MCF 10A (cell line): ENCODE measurements around the gene PMVK. TPM values are rescaled to one million over a fixed set of nuclear protein-coding genes. Genes with fewer than 3 reads are reported as not detected.

Experiments
- BruUV-seq: library from RNA; stranded (reverse); fragments of 400-500 nt; replicated peaks from 2 replicates; lab custom pipeline; 2021; lab: Mats Ljungman, UMichigan
- CTCF ChIA-PET: fragments of 300-600 bp; sonication (Branson Sonifier 250); formaldehyde crosslinking; extraction: SDS; loops from one replicate; lab custom pipeline; 2021; ENCODE audit warnings: antibody characterized with exemption, inconsistent platforms; lab: Yijun Ruan, JAX
- POLR2A ChIA-PET: fragments of 300-600, 350-650 bp; sonication (Branson Sonifier 250); formaldehyde crosslinking; extraction: SDS; loops from one replicate; lab custom pipeline; 2020; ENCODE audit warnings: antibody characterized with exemption, inconsistent platforms; lab: Yijun Ruan, JAX
- DNase-seq: peaks from one replicate; pipeline ENCODE4 v3.0.0-alpha.2; 2018; ENCODE audit not compliant: unreplicated experiment
- H3K27ac Mint-ChIP-seq: one replicate; pipeline ENCODE4 v1.8.0; 2022; ENCODE audit warnings: mild to moderate bottlenecking, low read depth, mixed read lengths; ENCODE audit not compliant: unreplicated experiment
- H3K27me3 Mint-ChIP-seq: one replicate; pipeline ENCODE4 v1.8.0; 2022; ENCODE audit warnings: mixed read lengths; ENCODE audit not compliant: insufficient read depth, unreplicated experiment
- H3K36me3 Mint-ChIP-seq: one replicate; pipeline ENCODE4 v1.8.0; 2022; ENCODE audit warnings: mild to moderate bottlenecking, moderate library complexity, mixed read lengths; ENCODE audit not compliant: insufficient read depth, unreplicated experiment
- H3K4me1 Mint-ChIP-seq: one replicate; pipeline ENCODE4 v1.8.0; 2022; ENCODE audit warnings: mixed read lengths; ENCODE audit not compliant: insufficient read depth, unreplicated experiment
- H3K4me3 Mint-ChIP-seq: one replicate; pipeline ENCODE4 v1.8.0; 2022; ENCODE audit warnings: mild to moderate bottlenecking, moderate library complexity, mixed read lengths; ENCODE audit not compliant: unreplicated experiment
- H3K9me3 Mint-ChIP-seq: one replicate; pipeline ENCODE4 v1.8.0; 2022; ENCODE audit warnings: mixed read lengths; ENCODE audit not compliant: unreplicated experiment
- CTCF ChIP-seq: fragments of 200-600 bp; IDR thresholded peaks from one replicate; pipeline ENCODE4 v1.8.0; 2022; ENCODE audit warnings: antibody characterized with exemption, mild to moderate bottlenecking; ENCODE audit not compliant: unreplicated experiment
- intact Hi-C: fragments of 100-400 bp; cut with micrococcal nuclease; formaldehyde crosslinking; loops from 2 replicates; pipeline ENCODE4 v1.14.1; 2022
- total RNA-seq: library from RNA; stranded (reverse); gene quantifications from 2 replicates; pipeline ENCODE4 v1.2.3, GENCODE V29; 2022

PMVK gene
- total RNA-seq, 1 experiment from 2014 or later = 68.9 TPM

- Mint-ChIP-seq H3K4me1 (peaks cover 54% of the 10 kb centered on the region), H3K4me3 (no peak overlapping the region), H3K9me3 (no peaks in the 10 kb centered on the region), H3K27me3 (no peaks in the 10 kb centered on the region), H3K27ac (no peak overlapping the region), H3K36me3 (peaks cover 73% of the 10 kb centered on the region)
- intact Hi-C loops = no loop called here
- POLR2A ChIA-PET = interaction anchor here (0.6 to 41.1 kb wide), 8 partner anchors 2 to 110 kb away, joined by 3 to 1917 read pairs (median 151); partner anchors contain the start of genes ADAM15, CKS1B, EFNA3 and FLAD1
- BruUV-seq = no TSS peak
- no peak for DNase-seq
- CTCF ChIA-PET = interaction anchor here (0.8 to 6.7 kb wide), 5 partner anchors 16 to 117 kb away, joined by 3 to 64 read pairs (median 18); partner anchors contain the start of genes LENEP and ZBTB7B
- no peak for TF ChIP-seq CTCF
Observed at GRCh38 chr1:154968731-154969130, 32.2 kb upstream of the PMVK start.

DNA sequence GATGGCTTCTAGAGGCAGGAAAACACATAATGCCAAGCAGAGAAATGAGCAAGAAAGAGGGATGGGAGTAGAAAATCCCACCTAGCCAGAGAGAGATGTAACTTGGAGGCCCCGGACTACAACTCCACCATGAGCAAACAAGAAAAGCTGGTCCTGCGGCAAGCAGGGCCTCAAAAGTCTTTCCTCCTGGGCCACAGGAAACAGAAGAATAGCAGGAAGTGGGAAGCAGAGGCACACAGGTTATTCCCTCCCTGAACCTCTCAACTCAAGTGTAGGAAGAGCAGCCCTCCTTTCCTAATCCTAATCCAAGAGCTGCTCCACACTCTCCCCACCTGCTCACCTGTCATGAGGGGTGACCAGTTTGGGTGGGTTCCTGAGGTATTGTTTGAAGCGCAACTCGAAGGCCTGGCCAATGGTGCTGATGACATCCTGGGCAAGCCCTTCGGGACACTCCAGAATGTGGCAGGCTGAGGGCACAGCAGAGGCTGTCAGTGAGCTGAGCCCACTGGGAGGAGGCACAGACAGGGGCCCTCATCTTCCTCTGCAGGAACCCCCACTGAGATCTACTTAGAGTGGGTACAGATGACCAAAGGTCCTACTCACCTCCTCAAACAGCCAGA lies 30.9 kb upstream of the PMVK start:
- Mint-ChIP-seq H3K36me3 (peaks cover 86% of the 10 kb centered on the region), H3K4me1 (peaks cover 60% of the 10 kb centered on the region), H3K27me3 (no peaks in the 10 kb centered on the region), H3K4me3 (no peak overlapping the region), H3K9me3 (no peaks in the 10 kb centered on the region), H3K27ac (no peak overlapping the region)
- intact Hi-C loops = no loop called here
- POLR2A ChIA-PET = interaction anchor here (0.7 to 39.6 kb wide), 4 partner anchors 9 to 45 kb away, joined by 3 to 1917 read pairs (median 74); partner anchors contain the start of genes CKS1B, FLAD1, LENEP and PMVK
- DNase-seq = no peak
- BruUV-seq = no TSS peak
- CTCF ChIA-PET = interaction anchor here (0.6 to 4.7 kb wide), 11 partner anchors 11 to 268 kb away, joined by 3 to 33 read pairs (median 3); partner anchors contain the start of gene PMVK
- no peak for TF ChIP-seq CTCF

GRCh38 chr1:154966111-154966510 lies 29.6 kb upstream of the PMVK start:
- TF ChIP-seq CTCF = no peak
- DNase-seq = no peak
- H3K4me1 Mint-ChIP-seq = peaks cover 52% of the 10 kb centered on the region
- no TSS peak for BruUV-seq
- H3K9me3 Mint-ChIP-seq = no peaks in the 10 kb centered on the region
- H3K36me3 Mint-ChIP-seq = peaks cover 93% of the 10 kb centered on the region
- POLR2A ChIA-PET = interaction anchor here (2.6 to 39.6 kb wide), 3 partner anchors 10 to 51 kb away, joined by 11 to 1917 read pairs (median 19); partner anchors contain the start of genes CKS1B, FLAD1, LENEP and PBXIP1
- H3K4me3 Mint-ChIP-seq = no peak overlapping the region
- H3K27me3 Mint-ChIP-seq = no peaks in the 10 kb centered on the region
- CTCF ChIA-PET = interaction anchor here (0.6 to 4.7 kb wide), 20 partner anchors 8 to 406 kb away, joined by 3 to 33 read pairs (median 4); partner anchors contain the start of genes CKS1B, PBXIP1 and PMVK
- intact Hi-C loops = no loop called here
- H3K27ac Mint-ChIP-seq = no peak overlapping the region

DNA sequence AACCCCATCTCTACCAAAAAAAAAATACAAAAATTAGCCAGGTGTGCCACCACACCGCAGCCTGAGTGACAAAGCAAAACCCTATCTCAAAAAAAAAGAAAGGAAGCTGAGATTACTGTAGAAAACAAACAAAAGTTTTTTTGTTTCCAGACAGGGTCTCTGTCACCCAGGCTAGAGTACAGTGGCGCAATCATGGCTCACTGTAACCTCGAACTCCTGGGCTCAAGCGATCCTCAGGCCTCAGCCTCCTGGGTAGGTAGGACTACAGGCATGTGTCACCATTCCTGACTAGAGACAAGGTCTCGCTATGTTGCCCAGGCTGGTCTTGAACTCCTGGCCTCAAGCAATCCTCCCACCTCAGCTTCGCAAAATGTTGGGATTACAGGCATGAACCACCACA lies 27.8 kb upstream of the PMVK start:
- ChIA-PET CTCF (interaction anchor here (0.7 to 4.7 kb wide), 10 partner anchors 8 to 127 kb away, joined by 3 to 33 read pairs (median 5); partner anchors contain the start of gene PBXIP1), POLR2A (interaction anchor here (0.5 to 39.6 kb wide), 9 partner anchors 9 to 219 kb away, joined by 3 to 1917 read pairs (median 5); partner anchors contain the start of genes CKS1B, EFNA4, FLAD1 and LENEP)
- H3K4me3 Mint-ChIP-seq = no peak overlapping the region
- TF ChIP-seq CTCF = no peak
- H3K4me1 Mint-ChIP-seq = peaks cover 46% of the 10 kb centered on the region
- intact Hi-C loops = no loop called here
- no TSS peak for BruUV-seq
- H3K9me3 Mint-ChIP-seq = no peaks in the 10 kb centered on the region
- peaks cover 86% of the 10 kb centered on the region for H3K36me3 Mint-ChIP-seq
- H3K27me3 Mint-ChIP-seq = no peaks in the 10 kb centered on the region
- DNase-seq = no peak
- H3K27ac Mint-ChIP-seq = no peak overlapping the region
